Loucy (cell line): ENCODE results near the gene ZNF385B.

ENCODE experiments used
- H2AFZ ChIP-seq: fragments of 200-600 bp; sonication (generic); 2 replicates; pipeline ENCODE4 v1.6.0; 2016; ENCODE audit warnings: antibody characterized with exemption, mild to moderate bottlenecking, low read length, moderate library complexity
- H3F3A ChIP-seq: fragments of 200-600 bp; 2 replicates; pipeline ENCODE4 v1.6.0; 2016; ENCODE audit warnings: antibody characterized with exemption, low read depth, mild to moderate bottlenecking
- H3K27me3 ChIP-seq: fragments of 200-600 bp; sonication (generic); 2 replicates; pipeline ENCODE4 v1.6.1; 2014; ENCODE audit warnings: low read length, mild to moderate bottlenecking; ENCODE audit not compliant: insufficient read depth, poor library complexity, severe bottlenecking
- H3K36me3 ChIP-seq: fragments of 200-600 bp; sonication (generic); 2 replicates; pipeline ENCODE4 v1.6.1; 2016; ENCODE audit warnings: low read length; ENCODE audit not compliant: insufficient read depth
- H3K4me1 ChIP-seq: fragments of 200-600 bp; sonication (generic); 2 replicates; pipeline ENCODE4 v1.5.1; 2014; ENCODE audit warnings: low read length, mild to moderate bottlenecking; ENCODE audit not compliant: insufficient read depth, poor library complexity, severe bottlenecking
- H3K4me2 ChIP-seq: fragments of 200-600 bp; sonication (generic); 2 replicates; pipeline ENCODE4 v1.6.0; 2014; ENCODE audit warnings: antibody characterized with exemption, low read length, low read depth, mild to moderate bottlenecking; ENCODE audit not compliant: poor library complexity, severe bottlenecking
- H3K4me3 ChIP-seq: fragments of 200-600 bp; sonication (generic); 2 replicates; pipeline ENCODE4 v1.5.1; 2014; ENCODE audit warnings: low read length, mild to moderate bottlenecking, mixed read lengths; ENCODE audit not compliant: poor library complexity, severe bottlenecking
- H3K79me2 ChIP-seq: fragments of 200-600 bp; sonication (generic); 2 replicates; pipeline ENCODE4 v1.6.1; 2014; ENCODE audit warnings: low read length; ENCODE audit not compliant: insufficient read depth
- H3K9ac ChIP-seq: fragments of 200-600 bp; sonication (generic); 2 replicates; pipeline ENCODE4 v1.6.0; 2014; ENCODE audit warnings: mild to moderate bottlenecking, low read depth, low read length, moderate library complexity; ENCODE audit not compliant: poor library complexity, severe bottlenecking
- H3K9me2 ChIP-seq: fragments of 200-600 bp; sonication (generic); replicated peaks from 2 replicates; pipeline ENCODE4 v1.6.1; 2016; ENCODE audit warnings: low read depth, low read length, mixed read lengths
- H3K9me3 ChIP-seq: fragments of 200-600 bp; sonication (generic); 2 replicates; pipeline ENCODE4 v1.6.1; 2014; ENCODE audit warnings: mild to moderate bottlenecking, antibody characterized with exemption, low read length, low read depth; ENCODE audit not compliant: insufficient read depth
- H4K20me1 ChIP-seq: fragments of 200-600 bp; sonication (generic); 2 replicates; pipeline ENCODE4 v1.6.0; 2014; ENCODE audit warnings: antibody characterized with exemption, low read length, mild to moderate bottlenecking; ENCODE audit not compliant: insufficient read depth, poor library complexity, severe bottlenecking
- EZH2phosphoT487 ChIP-seq: fragments of 200-600 bp; IDR thresholded peaks from 2 replicates; pipeline ENCODE4 v1.6.1; 2018; ENCODE audit warnings: antibody characterized with exemption, mild to moderate bottlenecking, moderate library complexity, borderline replicate concordance
- TF ChIP-seq, protein P1 (sequence below): fragments of 200-600 bp; sonication (generic); conservative IDR thresholded peaks from 2 replicates; pipeline ENCODE4 v1.5.1; 2014; ENCODE audit warnings: mild to moderate bottlenecking, antibody characterized with exemption, low read length

Gene ZNF385B

GRCh38 chr2:179691235-179691634 is 170.2 kb downstream of the ZNF385B start:
- Histone ChIP-seq H2AFZ (no peak overlapping the region), H3K9ac (no peak overlapping the region), H3K36me3 (no peaks in the 10 kb centered on the region), H3K79me2 (no peaks in the 10 kb centered on the region), H3K4me1 (no peaks in the 10 kb centered on the region), H3K9me3 (no peaks in the 10 kb centered on the region), H4K20me1 (no peaks in the 10 kb centered on the region), H3K4me2 (no peak overlapping the region), H3F3A (no peaks in the 10 kb centered on the region), H3K4me3 (no peak overlapping the region), H3K9me2 (no peaks in the 10 kb centered on the region), H3K27me3 (peaks cover 13% of the 10 kb centered on the region)
- no peak for TF ChIP-seq EZH2phosphoT487
- TF ChIP-seq, protein P1, sequence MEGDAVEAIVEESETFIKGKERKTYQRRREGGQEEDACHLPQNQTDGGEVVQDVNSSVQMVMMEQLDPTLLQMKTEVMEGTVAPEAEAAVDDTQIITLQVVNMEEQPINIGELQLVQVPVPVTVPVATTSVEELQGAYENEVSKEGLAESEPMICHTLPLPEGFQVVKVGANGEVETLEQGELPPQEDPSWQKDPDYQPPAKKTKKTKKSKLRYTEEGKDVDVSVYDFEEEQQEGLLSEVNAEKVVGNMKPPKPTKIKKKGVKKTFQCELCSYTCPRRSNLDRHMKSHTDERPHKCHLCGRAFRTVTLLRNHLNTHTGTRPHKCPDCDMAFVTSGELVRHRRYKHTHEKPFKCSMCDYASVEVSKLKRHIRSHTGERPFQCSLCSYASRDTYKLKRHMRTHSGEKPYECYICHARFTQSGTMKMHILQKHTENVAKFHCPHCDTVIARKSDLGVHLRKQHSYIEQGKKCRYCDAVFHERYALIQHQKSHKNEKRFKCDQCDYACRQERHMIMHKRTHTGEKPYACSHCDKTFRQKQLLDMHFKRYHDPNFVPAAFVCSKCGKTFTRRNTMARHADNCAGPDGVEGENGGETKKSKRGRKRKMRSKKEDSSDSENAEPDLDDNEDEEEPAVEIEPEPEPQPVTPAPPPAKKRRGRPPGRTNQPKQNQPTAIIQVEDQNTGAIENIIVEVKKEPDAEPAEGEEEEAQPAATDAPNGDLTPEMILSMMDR, result no peak

- Histone ChIP-seq H3K36me3 (no peaks in the 10 kb centered on the region), H3K4me2 (no peak overlapping the region), H4K20me1 (no peaks in the 10 kb centered on the region), H3F3A (no peaks in the 10 kb centered on the region), H3K4me1 (no peaks in the 10 kb centered on the region), H3K9ac (no peak overlapping the region), H3K9me3 (no peaks in the 10 kb centered on the region), H3K9me2 (no peaks in the 10 kb centered on the region), H2AFZ (no peak overlapping the region), H3K27me3 (peaks cover 4% of the 10 kb centered on the region), H3K79me2 (no peaks in the 10 kb centered on the region), H3K4me3 (no peak overlapping the region)
- TF ChIP-seq, protein P1, result no peak
- TF ChIP-seq EZH2phosphoT487, result no peak
These were observed 174.6 kb downstream of the ZNF385B start for GRCh38 chr2:179686718-179687342.

GRCh38 chr2:179686069-179686468 is 175.3 kb downstream of the ZNF385B start:
- no peaks in the 10 kb centered on the region for H4K20me1 ChIP-seq
- H3K36me3 ChIP-seq, result no peaks in the 10 kb centered on the region
- no peaks in the 10 kb centered on the region for H3K79me2 ChIP-seq
- no peak overlapping the region for H3K9ac ChIP-seq
- no peaks in the 10 kb centered on the region for H3K9me2 ChIP-seq
- H3K9me3 ChIP-seq, result no peaks in the 10 kb centered on the region
- H3F3A ChIP-seq, result no peaks in the 10 kb centered on the region
- H2AFZ ChIP-seq, result no peak overlapping the region
- no peak overlapping the region for H3K4me2 ChIP-seq
- no peak for TF ChIP-seq EZH2phosphoT487
- TF ChIP-seq, protein P1, result no peak
- no peaks in the 10 kb centered on the region for H3K4me1 ChIP-seq
- no peak overlapping the region for H3K4me3 ChIP-seq
- H3K27me3 ChIP-seq, result peaks cover 4% of the 10 kb centered on the region
